Activated gamma-delta T cell treated with anti-CD3 and anti-CD28 coated beads, Interleukin-2, amount 50 U/mL, for 16 hours (primary cell): Measurements from ENCODE around the gene TRRAP.

Experiments used
- DNase-seq: peaks from one replicate; pipeline ENCODE4 v3.0.0-alpha.2; 2020; ENCODE audit warnings: low read depth

Gene TRRAP

DNA sequence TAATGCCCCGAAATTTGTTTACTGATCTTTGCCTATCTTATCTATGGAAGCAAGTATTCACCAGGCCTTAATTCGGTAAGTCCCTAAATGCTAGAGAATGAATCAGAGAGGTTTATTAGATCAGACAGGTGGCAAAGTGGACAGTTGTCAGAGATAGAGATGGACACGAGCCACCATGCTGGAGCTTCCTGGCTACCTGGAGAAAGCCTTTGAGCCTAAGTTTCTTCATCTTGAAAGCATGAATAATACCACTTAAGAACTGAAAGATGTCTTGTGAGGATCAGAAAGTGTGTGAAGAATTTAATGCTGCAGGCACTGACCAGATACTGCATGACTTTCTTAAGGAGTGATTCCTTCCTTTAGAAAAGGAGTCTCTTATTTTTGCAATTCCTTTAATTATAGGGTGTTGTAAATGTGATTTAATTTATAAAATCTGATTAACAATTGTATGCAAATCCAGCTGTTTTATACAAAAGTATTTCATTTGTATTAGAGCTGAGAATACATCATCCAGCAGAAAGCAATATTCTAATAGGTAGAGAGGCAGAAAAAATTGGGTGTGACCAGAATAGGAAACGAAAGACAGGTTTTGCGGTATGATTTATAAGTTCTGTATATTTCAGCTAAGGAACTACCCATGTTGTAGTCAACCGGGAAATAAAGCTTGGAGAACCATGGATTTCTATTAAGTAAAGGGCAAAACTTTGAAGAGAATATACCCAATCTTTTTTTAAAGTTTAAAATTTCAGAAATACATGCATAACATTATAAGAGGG is 182.9 kb downstream of the TRRAP start:
- no peak for DNase-seq
